PC-9 (cell line): ENCODE measurements around the gene IZUMO3.

ENCODE experiments used
- CTCF ChIP-seq: fragments of 200-600 bp; sonication (generic); conservative IDR thresholded peaks from 2 replicates; pipeline ENCODE4 v1.6.1; 2017; ENCODE audit warnings: mixed run types, antibody characterized with exemption, mild to moderate bottlenecking, moderate library complexity
- EZH2 ChIP-seq: fragments of 200-600 bp; sonication (generic); IDR thresholded peaks from 2 replicates; pipeline ENCODE4 v1.8.0; 2017; ENCODE audit warnings: antibody characterized with exemption, low read depth

- no peak for TF ChIP-seq CTCF
- no peak for TF ChIP-seq EZH2
Observed at GRCh38 chr9:24500761-24501160, 44.9 kb downstream of the IZUMO3 start.
